GM11168 (cell line): ENCODE measurements around the gene COL26A1.

ENCODE experiments used
- in situ Hi-C: fragments of 300-500 bp; cut with MboI; formaldehyde crosslinking; loops from one replicate; pipeline ENCODE4 v1.12.0; 2022; ENCODE audit warnings: low sequenced_read_pairs; ENCODE audit not compliant: unreplicated experiment

The COL26A1 gene

GRCh38 chr7:101545441-101546190 lies 182.9 kb downstream of the COL26A1 start:
- in situ Hi-C loops: loop anchor here (25.0 kb wide), 1 partner anchor 842 kb away; the partner anchor contains the start of gene PRKRIP1

- in situ Hi-C loops: loop anchor here (25.0 kb wide), 1 partner anchor 841 kb away; the partner anchor contains the start of gene PRKRIP1
These were observed 183.7 kb downstream of the COL26A1 start for GRCh38 chr7:101546308-101546936.

GRCh38 chr7:101547022-101547915 lies 184.6 kb downstream of the COL26A1 start:
- in situ Hi-C loops: loop anchor here (25.0 kb wide), 1 partner anchor 840 kb away; the partner anchor contains the start of gene PRKRIP1

GRCh38 chr7:101547916-101548661 lies 185.4 kb downstream of the COL26A1 start:
- in situ Hi-C loops: loop anchor here (25.0 kb wide), 1 partner anchor 839 kb away; the partner anchor contains the start of gene PRKRIP1

GRCh38 chr7:101549734-101550133 lies 187.1 kb downstream of the COL26A1 start:
- in situ Hi-C loops: loop anchor here (25.0 kb wide), 1 partner anchor 838 kb away; the partner anchor contains the start of gene PRKRIP1

- in situ Hi-C loops: no loop called here
These were observed 188.2 kb downstream of the COL26A1 start for GRCh38 chr7:101550641-101551541.

- in situ Hi-C loops: no loop called here
These were observed 190.5 kb downstream of the COL26A1 start for GRCh38 chr7:101553018-101553770.

GRCh38 chr7:101553771-101554445 lies 191.2 kb downstream of the COL26A1 start:
- in situ Hi-C loops: no loop called here

- in situ Hi-C loops: no loop called here
These were observed 192.1 kb downstream of the COL26A1 start for GRCh38 chr7:101554584-101555268.

- in situ Hi-C loops: no loop called here
These were observed 192.7 kb downstream of the COL26A1 start for GRCh38 chr7:101555269-101555920.

- in situ Hi-C loops: no loop called here
These were observed 193.2 kb downstream of the COL26A1 start for GRCh38 chr7:101555921-101556275.

GRCh38 chr7:101556453-101556968 lies 193.8 kb downstream of the COL26A1 start:
- in situ Hi-C loops: no loop called here

GRCh38 chr7:101557421-101557820 lies 194.7 kb downstream of the COL26A1 start:
- in situ Hi-C loops: no loop called here

- in situ Hi-C loops: no loop called here
These were observed 195.5 kb downstream of the COL26A1 start for GRCh38 chr7:101557978-101558741.

- in situ Hi-C loops: no loop called here
These were observed 196.2 kb downstream of the COL26A1 start for GRCh38 chr7:101558742-101559325.
